ENCODE data around the gene C3orf70. TPM values are rescaled to one million over a fixed set of nuclear protein-coding genes. Genes with fewer than 3 reads are reported as not detected.

Gene C3orf70
- total and polyA plus RNA-seq, 12 donors, result 0.75 to 2.2 (median 1.7) TPM

GRCh38 chr3:185144784-185145183 is 8.1 kb downstream of the C3orf70 start:
- H3K4me3 ChIP-seq, result no peak overlapping the region
- DNase-seq (no peak), ATAC-seq (no peak)
- peaks cover 0 to 6% (median 0%) of the 10 kb centered on the region in 9 donors for H3K4me1 ChIP-seq
- no peaks in the 10 kb centered on the region for H3K36me3 ChIP-seq
- no peaks in the 10 kb centered on the region for H3K9me3 ChIP-seq
- intact Hi-C loops (cut with DNase I), result no loop called here
- TF ChIP-seq, protein P1, sequence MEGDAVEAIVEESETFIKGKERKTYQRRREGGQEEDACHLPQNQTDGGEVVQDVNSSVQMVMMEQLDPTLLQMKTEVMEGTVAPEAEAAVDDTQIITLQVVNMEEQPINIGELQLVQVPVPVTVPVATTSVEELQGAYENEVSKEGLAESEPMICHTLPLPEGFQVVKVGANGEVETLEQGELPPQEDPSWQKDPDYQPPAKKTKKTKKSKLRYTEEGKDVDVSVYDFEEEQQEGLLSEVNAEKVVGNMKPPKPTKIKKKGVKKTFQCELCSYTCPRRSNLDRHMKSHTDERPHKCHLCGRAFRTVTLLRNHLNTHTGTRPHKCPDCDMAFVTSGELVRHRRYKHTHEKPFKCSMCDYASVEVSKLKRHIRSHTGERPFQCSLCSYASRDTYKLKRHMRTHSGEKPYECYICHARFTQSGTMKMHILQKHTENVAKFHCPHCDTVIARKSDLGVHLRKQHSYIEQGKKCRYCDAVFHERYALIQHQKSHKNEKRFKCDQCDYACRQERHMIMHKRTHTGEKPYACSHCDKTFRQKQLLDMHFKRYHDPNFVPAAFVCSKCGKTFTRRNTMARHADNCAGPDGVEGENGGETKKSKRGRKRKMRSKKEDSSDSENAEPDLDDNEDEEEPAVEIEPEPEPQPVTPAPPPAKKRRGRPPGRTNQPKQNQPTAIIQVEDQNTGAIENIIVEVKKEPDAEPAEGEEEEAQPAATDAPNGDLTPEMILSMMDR (IDR thresholded peaks at IDR 0.05), result no peak
- H3K27ac ChIP-seq, result no peak overlapping the region
- 96 to 100% methylated on average over 3 of the region's 3 CpGs for WGBS, 2 donors
- peaks cover 0 to 18% (median 13%) of the 10 kb centered on the region in 7 donors for H3K27me3 ChIP-seq

DNA sequence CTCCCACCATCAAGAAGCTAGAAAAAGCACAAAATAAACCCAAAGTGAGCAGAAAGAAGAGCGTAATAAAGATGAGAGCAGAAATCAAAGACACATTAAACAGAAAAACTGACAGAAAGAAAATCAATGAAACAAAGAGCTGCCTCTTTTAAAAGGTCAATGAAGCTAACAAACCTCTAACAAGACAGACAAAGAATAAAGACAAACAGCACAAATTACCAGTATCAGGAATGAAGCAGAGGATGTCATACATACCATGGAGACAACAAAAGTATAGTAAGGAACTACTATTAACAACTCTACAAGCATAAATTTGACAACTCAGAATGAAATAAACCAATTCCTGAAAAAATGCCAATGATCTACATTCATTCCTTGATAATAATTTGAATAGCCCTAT is 15.0 kb downstream of the C3orf70 start:
- intact Hi-C loops (cut with DNase I), result no loop called here
- DNase-seq, result no peak
- ATAC-seq, result no peak
- TF ChIP-seq, protein P1 (IDR thresholded peaks at IDR 0.05), result no peak
- 95 to 100% methylated on average over 1 of the region's 1 CpG for WGBS, 2 donors
- Histone ChIP-seq H3K27me3 (no peaks in the 10 kb centered on the region), H3K4me1 (peaks cover 0 to 5% (median 0%) of the 10 kb centered on the region in 9 donors), H3K27ac (no peak overlapping the region), H3K36me3 (no peaks in the 10 kb centered on the region), H3K4me3 (no peak overlapping the region), H3K9me3 (no peaks in the 10 kb centered on the region)

DNA sequence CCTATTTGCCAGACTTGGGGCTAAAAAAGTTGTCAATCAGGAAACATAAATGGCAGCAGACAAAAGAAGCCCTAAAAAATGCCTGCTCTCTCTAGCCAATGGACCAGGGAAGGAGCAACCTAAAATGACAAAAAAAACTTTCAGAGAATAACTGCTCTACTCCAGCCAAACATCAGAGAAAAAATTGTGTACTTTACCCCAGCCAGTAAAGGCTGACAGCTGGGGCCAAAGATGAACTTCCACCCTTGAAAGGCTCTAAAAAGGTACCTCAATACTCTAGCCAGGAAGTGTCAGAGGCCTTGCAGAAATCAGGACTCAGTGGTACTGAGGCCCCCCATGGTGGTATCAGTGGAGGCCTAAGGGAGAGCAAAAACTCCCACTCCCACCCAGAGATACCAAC is 18.4 kb downstream of the C3orf70 start:
- DNase-seq (no peak), ATAC-seq (no peak)
- Histone ChIP-seq H3K27ac (no peak overlapping the region), H3K9me3 (no peaks in the 10 kb centered on the region), H3K4me3 (no peak overlapping the region), H3K27me3 (no peaks in the 10 kb centered on the region), H3K36me3 (no peaks in the 10 kb centered on the region), H3K4me1 (peaks cover 0 to 5% (median 0%) of the 10 kb centered on the region in 9 donors)
- intact Hi-C loops (cut with DNase I), result no loop called here
- TF ChIP-seq, protein P1 (IDR thresholded peaks at IDR 0.05), result no peak

- WGBS, 2 donors, result 78 to 82% methylated on average over 2 of the region's 2 CpGs
- H3K27ac ChIP-seq, result no peak overlapping the region
- ATAC-seq (no peak), DNase-seq (no peak)
- intact Hi-C loops (cut with DNase I), result no loop called here
- peaks cover 0 to 5% (median 0%) of the 10 kb centered on the region in 9 donors for H3K4me1 ChIP-seq
- TF ChIP-seq, protein P1 (IDR thresholded peaks at IDR 0.05), result no peak
- no peak overlapping the region for H3K4me3 ChIP-seq
- no peaks in the 10 kb centered on the region for H3K36me3 ChIP-seq
- no peaks in the 10 kb centered on the region for H3K27me3 ChIP-seq
- H3K9me3 ChIP-seq, result no peaks in the 10 kb centered on the region
Measured at GRCh38 chr3:185131602-185132256, 21.1 kb downstream of the C3orf70 start.
